Muscle layer of duodenum (tissue), 2 donors: ENCODE data around the gene DENND1A.

Experiments
- H3K27ac ChIP-seq: one replicate; pipeline ENCODE4 v1.7.0; 2013; ENCODE audit warnings: mild to moderate bottlenecking, low read length
- H3K27me3 ChIP-seq: one replicate; pipeline ENCODE4 v1.7.0; 2013; ENCODE audit warnings: low read depth, mild to moderate bottlenecking, control low read depth, low read length
- H3K36me3 ChIP-seq, 2 donors: one replicate each; pipeline ENCODE4 v1.7.0; 2013; ENCODE audit warnings: low read length in 2 of 2, control low read depth in 1 of 2, mild to moderate bottlenecking in 1 of 2; ENCODE audit not compliant: insufficient read depth in 2 of 2, control insufficient read depth in 1 of 2
- H3K4me1 ChIP-seq, 2 donors: one replicate each; pipeline ENCODE4 v1.7.0; 2013; ENCODE audit warnings: low read length in 2 of 2, mild to moderate bottlenecking in 2 of 2, control low read depth in 1 of 2, moderate library complexity in 1 of 2; ENCODE audit not compliant: insufficient read depth in 2 of 2, control insufficient read depth in 1 of 2
- H3K4me3 ChIP-seq, 2 donors: one replicate each; pipeline ENCODE4 v1.7.0; 2013; ENCODE audit warnings: low read length in 2 of 2, low read depth in 1 of 2, mild to moderate bottlenecking in 1 of 2
- H3K9me3 ChIP-seq, 2 donors: one replicate each; pipeline ENCODE4 v1.7.0; 2013; ENCODE audit warnings: low read length in 2 of 2, control low read depth in 1 of 2, mild to moderate bottlenecking in 1 of 2; ENCODE audit not compliant: control insufficient read depth in 1 of 2
- donor health status: healthy.

Gene DENND1A

DNA sequence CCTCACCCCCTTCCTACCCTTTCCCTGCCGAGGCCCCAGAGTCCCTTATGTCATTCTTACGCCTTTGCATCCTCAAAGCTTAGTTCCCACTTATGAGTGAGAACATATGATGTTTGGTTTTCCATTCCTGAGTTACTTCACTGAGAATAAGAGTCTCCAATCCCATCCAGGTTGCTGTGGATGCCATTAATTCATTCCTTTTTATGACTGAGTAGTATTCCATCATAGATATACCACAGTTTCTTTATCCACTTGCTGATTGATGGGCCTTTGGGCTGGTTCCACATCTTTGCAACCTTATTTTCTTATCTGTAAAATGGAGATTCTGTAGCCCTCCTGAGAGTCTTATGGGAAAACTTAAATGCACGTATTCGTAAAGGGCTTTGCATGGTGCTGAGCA, 537.1 kb downstream of the DENND1A start:
- Histone ChIP-seq H3K4me1 (no peaks in the 10 kb centered on the region), H3K27me3 (no peaks in the 10 kb centered on the region), H3K36me3 (no peaks in the 10 kb centered on the region), H3K4me3 (no peak overlapping the region), H3K27ac (no peak overlapping the region), H3K9me3 (no peaks in the 10 kb centered on the region)

DNA sequence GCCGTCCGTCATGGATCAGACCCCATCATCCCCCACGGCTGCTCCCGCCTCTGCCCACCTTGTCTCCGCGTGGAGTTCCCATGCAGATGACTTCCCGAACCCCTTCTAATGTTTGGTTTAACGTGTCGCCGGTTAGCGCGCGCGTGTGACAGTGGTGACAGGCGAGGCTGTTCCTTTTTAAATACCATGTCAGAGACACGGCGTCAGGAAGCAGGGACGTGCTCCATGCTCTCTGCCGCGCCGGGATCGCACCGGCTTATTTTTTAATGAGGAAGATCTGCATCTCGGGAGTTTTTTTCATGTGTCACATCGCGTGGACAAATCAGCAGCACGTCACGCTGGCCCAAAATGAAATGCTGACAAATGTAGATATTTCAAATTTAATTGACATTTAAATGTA, 538.0 kb downstream of the DENND1A start:
- Histone ChIP-seq H3K27ac (no peak overlapping the region), H3K4me3 (no peak overlapping the region), H3K27me3 (no peaks in the 10 kb centered on the region), H3K9me3 (no peaks in the 10 kb centered on the region), H3K36me3 (no peaks in the 10 kb centered on the region), H3K4me1 (no peaks in the 10 kb centered on the region)

DNA sequence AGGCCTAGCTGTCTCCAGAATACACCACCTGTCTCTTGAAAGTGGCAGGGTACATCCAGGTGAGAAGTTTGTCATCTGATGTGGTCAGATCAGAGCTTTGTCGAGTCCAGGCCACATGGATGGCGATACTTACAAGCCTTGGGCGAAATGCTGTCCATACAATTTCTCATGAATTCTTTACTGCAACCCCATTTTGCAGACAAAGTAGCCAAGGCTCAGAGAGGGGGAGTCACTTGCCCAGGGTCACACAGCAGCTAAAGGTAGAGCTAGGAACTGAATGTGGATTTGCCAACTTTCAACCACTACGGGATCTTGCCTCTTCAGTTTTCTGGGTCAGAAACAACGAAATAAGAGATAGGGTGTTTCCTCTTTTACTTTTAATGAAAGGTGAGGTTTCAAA, 538.7 kb downstream of the DENND1A start:
- Histone ChIP-seq H3K9me3 (no peaks in the 10 kb centered on the region), H3K4me1 (no peaks in the 10 kb centered on the region), H3K27me3 (no peaks in the 10 kb centered on the region), H3K36me3 (no peaks in the 10 kb centered on the region), H3K4me3 (no peak overlapping the region), H3K27ac (no peak overlapping the region)

DNA sequence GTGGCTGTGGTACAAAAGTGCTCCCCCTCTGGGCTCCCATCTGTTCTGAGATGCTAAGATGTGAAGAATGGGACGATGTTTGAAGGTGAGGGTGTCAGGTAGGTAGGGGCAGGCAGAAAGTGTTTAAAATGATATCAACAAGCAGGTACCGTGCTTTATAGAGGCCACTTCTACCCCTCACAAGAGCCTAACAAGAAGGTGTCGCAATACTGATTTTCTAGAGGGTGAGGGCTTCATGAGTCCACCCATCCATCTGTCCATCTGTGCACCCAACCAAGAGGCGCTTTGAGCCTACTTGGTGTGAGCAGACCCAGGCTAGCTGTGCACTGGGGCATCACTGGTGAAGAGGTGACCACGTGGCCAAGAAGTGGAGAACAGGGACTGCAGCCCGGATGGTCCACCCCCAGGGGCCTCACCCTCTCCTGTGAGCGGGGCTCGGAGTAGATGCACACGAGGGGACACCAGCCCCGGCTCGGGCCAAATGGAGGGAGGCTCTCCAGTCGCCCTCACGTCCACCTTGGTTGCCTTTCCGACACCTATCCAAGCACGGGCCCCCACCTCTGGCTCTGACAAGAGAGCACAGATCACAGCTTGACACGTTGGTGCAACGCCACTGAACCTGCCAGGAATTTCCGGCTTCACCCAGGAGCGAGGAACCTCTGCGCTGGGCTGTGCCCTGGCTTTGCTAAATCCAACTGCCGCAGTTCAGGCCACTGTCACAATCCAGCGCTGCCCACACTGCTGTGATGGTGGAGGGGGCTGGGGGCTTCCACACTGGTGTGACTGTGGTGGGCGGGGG, 539.4 kb downstream of the DENND1A start:
- H3K36me3 ChIP-seq, result no peaks in the 10 kb centered on the region

DNA sequence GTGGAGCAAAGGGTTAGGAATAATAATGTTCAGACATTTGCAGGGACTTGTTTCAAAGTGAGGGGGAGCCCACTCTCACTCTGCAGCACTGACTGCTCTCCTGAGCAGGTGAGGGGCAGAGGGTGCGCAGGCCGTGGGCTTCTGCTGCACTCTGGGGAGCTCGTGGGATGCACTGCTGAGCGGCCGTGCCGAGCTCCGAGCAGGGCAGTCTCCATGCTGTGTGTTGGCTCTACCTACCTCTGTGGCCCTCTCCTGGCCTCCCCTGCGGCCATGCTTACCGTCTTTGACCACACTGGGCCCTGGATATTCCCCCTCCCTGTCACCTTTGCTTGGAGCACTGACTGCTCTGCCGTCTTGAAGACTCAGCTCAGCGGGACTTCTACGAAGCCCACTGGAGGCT, 540.2 kb downstream of the DENND1A start:
- Histone ChIP-seq H3K27ac (no peak overlapping the region), H3K4me1 (no peaks in the 10 kb centered on the region), H3K9me3 (no peaks in the 10 kb centered on the region), H3K27me3 (no peaks in the 10 kb centered on the region), H3K4me3 (no peak overlapping the region), H3K36me3 (no peaks in the 10 kb centered on the region)

More for the DNA sequence above, 539.4 kb downstream of the DENND1A start:
- Histone ChIP-seq H3K27ac (no peak overlapping the region), H3K9me3 (no peaks in the 10 kb centered on the region), H3K4me1 (no peaks in the 10 kb centered on the region), H3K27me3 (no peaks in the 10 kb centered on the region), H3K4me3 (no peak overlapping the region)

DNA sequence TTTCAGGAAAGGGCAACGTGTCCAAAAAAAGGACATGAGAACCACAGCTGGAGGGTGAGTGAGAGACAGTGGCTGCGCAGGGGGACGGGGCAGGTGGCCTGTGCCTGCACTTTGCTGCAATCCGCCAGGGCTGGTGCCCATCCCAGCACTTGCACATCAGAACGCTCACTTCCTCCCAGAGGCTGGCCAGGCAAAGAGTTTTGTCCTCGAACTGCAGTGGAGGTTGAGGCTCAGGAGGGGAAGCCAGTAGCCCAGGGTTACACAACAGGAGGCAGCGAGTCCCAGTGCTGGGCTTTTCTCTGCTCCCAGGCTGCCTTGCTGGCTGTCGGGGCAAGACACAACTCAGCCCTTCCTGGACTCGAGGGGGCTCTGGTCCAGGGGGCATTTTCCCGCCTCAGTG, 540.9 kb downstream of the DENND1A start:
- no peaks in the 10 kb centered on the region for H3K9me3 ChIP-seq
- no peak overlapping the region for H3K4me3 ChIP-seq
- no peaks in the 10 kb centered on the region for H3K4me1 ChIP-seq
- no peak overlapping the region for H3K27ac ChIP-seq
- H3K36me3 ChIP-seq, result no peaks in the 10 kb centered on the region
- H3K27me3 ChIP-seq, result no peaks in the 10 kb centered on the region

DNA sequence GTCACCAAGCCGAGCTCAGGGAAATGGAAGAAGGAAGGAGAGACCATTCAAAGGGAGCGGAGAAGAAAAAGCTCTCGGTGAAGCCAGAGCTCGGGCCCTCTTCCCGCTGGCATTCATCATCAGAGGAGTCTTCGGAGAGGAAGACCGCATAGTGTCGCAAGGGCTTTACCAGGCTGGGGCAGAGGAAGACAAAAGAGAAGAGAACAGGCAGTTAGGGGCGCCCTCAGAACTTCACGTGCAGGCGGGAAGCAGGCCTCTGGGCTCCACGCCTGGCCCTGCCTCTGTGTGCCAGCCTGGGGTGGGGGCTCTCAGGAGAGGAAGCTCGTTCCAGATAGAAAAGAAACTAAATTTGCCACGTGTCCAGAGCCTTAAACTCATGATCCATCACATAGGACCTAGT, 542.2 kb downstream of the DENND1A start:
- Histone ChIP-seq H3K27me3 (no peaks in the 10 kb centered on the region), H3K9me3 (no peaks in the 10 kb centered on the region), H3K4me1 (no peaks in the 10 kb centered on the region), H3K4me3 (no peak overlapping the region), H3K27ac (no peak overlapping the region), H3K36me3 (peaks cover 0 to 11% of the 10 kb centered on the region in 2 donors)

DNA sequence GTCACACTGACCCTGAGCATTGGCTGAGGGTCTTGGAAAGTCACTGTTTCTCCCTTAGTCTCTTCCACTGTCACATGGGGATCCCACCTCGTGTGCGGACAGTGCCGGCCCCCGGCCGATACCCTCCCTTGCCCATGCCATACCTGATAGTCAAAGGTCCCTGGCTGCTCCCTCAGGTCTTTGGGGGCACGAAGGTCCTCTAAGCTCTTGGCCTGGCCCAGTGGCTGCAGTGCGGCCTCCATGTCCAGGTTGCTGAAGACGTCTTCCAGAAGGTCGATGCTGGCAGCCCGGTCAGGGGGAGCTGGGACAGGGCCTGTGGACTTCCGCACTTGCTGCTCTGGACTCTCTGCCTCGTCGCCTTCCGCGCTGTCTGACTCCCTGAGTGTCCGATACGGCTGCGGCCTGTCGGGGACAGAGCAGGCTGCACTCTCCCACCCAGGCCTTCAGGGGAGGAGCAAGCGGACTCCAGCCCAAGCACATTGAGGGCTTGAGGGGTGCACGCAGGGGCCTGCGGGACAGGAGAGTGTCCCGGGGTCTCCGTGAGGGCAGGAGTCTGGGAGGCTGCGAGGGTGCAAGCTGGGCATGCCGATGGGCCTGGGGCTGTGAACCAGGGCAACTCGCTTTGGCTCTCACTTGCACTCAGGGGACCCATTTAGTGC, 546.3 kb downstream of the DENND1A start:
- H3K36me3 ChIP-seq, result peaks cover 0 to 31% of the 10 kb centered on the region in 2 donors
- H3K4me1 ChIP-seq, result no peaks in the 10 kb centered on the region
- no peak overlapping the region for H3K4me3 ChIP-seq
- no peak overlapping the region for H3K27ac ChIP-seq
- no peaks in the 10 kb centered on the region for H3K27me3 ChIP-seq
- no peaks in the 10 kb centered on the region for H3K9me3 ChIP-seq

DNA sequence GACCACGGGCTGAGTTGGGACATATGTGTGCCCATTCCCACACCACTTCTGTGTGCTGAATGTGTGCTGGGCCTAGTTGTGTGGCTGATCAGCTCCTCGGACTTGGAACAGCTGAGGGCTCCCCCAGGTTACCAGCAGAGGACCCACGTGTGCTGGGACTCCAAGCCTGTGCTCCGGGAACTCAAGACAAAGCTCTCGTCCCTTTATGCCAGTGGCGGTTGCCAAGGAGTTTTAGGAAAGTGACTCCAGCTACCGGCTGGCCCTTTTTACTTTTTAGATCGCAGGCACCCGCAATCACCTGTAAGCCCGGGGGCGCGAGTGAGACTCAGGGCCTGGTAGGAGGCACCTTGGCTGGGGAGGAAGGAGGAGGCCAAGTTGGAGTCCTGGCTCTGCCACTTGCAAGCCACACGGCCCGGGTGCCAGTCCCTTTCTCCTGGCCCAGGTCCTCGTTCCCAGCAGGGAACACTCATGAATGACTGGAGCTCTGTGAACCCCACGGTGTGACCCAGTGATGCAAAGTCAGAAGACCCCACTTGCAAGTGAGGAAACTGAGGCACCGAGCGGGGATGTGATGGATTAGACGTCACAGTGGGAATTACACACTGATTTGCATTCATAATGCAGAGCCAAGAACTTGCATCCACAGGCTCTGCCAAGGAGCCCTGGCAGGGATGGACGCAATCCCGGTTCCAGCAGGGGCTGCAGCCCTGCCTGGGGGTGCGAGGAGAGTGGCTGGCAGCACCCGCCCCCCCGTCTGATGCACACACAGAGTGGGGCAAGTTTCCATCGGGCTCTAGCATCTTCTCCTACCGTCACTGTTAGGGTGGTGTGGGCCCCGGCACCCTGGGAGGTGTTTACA, 547.0 kb downstream of the DENND1A start:
- Histone ChIP-seq H3K36me3 (peaks cover 0 to 31% of the 10 kb centered on the region in 2 donors), H3K4me3 (no peak overlapping the region), H3K27ac (no peak overlapping the region), H3K27me3 (no peaks in the 10 kb centered on the region), H3K9me3 (no peaks in the 10 kb centered on the region), H3K4me1 (no peaks in the 10 kb centered on the region)

DNA sequence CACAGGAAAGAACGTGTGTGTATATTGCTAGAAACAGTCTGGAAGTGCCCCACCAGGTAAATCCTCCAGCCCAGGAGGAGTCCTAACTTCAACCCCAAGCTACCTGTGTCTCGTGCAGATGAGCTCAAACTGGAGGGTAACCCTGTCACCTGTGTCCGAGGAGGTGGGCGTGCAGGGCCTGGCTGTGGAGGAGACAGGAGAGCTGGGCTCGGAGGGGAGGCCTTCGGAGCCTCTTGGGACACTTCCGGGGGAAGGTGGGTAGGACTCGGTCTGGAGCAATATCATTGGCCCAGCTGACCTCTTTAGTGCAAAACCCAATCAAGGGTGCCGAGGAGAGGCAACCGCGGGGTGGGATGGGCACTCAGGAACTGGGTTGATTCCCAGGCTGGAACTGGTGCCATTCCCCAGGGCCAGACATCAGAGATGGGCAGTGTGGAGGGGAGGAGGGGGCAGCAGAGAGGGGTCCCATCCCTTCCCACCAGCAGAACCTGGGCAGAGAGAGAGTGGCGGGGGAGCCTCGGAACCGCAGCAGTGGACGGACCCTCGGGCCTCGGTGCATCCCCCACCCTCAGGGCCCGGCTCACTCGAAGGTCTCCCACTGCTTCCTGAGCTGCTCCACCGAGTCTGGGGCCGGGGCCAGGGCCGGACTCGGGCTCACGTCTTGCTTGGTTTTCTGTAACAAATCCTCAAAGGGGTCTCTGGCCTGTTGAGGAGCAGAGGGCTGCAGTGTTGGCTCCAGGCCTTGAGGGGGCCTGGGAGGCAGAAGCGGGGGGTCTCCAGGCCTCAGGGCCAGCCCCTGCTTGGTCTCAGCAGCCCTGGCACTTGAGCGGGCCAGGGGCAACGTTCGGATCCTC, 548.8 kb downstream of the DENND1A start:
- Histone ChIP-seq H3K4me3 (no peak overlapping the region), H3K27me3 (no peaks in the 10 kb centered on the region), H3K36me3 (peaks cover 0 to 31% of the 10 kb centered on the region in 2 donors), H3K9me3 (no peaks in the 10 kb centered on the region), H3K4me1 (no peaks in the 10 kb centered on the region), H3K27ac (no peak overlapping the region)
